Keratinocyte (primary cell): Measurements from ENCODE around the gene FBXW7.

Experiments
- EZH2 ChIP-seq: IDR thresholded peaks from one replicate; pipeline ENCODE4 v1.6.1; 2012; ENCODE audit warnings: inconsistent platforms, mild to moderate bottlenecking, low read length, moderate library complexity
- TF ChIP-seq, protein P1 (sequence below), 3 experiments: IDR thresholded peaks in 1 of 3; conservative IDR thresholded peaks in 1 of 3; optimal IDR thresholded peaks in 1 of 3; 2 replicates in 2 of 3; 3 replicates in 1 of 3; pipeline versions ENCODE3 to v1.5.1; 2011; ENCODE audit warnings: low read length in 3 of 3, mild to moderate bottlenecking in 3 of 3, moderate library complexity in 2 of 3, control low read depth in 1 of 3, inconsistent platforms in 1 of 3; ENCODE audit not compliant: insufficient read depth in 2 of 3; ENCODE audit errors: extremely low read depth in 1 of 3

DNA sequence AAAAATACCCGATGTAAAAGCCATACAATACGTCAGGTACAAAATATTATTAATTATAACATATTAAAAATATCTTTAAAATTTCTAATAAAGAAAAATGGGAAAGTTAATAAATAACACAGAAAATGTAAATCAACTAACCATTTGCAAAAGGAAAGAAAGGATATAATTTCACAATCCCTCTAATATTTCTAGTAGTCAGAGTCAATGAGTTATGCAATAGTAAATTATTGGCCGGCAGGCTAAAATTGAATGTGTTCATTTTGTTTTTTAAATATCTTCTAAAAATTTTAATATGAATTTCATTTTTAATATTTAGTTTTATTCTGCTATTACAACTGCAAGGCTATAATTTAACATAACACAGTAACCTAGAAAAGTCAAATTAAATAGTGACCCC lies 155.7 kb downstream of the FBXW7 start:
- no peak for TF ChIP-seq EZH2
- TF ChIP-seq, protein P1, sequence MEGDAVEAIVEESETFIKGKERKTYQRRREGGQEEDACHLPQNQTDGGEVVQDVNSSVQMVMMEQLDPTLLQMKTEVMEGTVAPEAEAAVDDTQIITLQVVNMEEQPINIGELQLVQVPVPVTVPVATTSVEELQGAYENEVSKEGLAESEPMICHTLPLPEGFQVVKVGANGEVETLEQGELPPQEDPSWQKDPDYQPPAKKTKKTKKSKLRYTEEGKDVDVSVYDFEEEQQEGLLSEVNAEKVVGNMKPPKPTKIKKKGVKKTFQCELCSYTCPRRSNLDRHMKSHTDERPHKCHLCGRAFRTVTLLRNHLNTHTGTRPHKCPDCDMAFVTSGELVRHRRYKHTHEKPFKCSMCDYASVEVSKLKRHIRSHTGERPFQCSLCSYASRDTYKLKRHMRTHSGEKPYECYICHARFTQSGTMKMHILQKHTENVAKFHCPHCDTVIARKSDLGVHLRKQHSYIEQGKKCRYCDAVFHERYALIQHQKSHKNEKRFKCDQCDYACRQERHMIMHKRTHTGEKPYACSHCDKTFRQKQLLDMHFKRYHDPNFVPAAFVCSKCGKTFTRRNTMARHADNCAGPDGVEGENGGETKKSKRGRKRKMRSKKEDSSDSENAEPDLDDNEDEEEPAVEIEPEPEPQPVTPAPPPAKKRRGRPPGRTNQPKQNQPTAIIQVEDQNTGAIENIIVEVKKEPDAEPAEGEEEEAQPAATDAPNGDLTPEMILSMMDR (optimal IDR thresholded peaks at IDR 0.05 in 1 of 3, IDR thresholded peaks at IDR 0.05 in 1 of 3, conservative IDR thresholded peaks at IDR 0.05 in 1 of 3; ENCODE audit: extremely low read depth in 1 of 3, insufficient read depth in 2 of 3, low read length in 3 of 3) = no peak
